ENCODE data around the gene GPC3.

Gene GPC3

DNA sequence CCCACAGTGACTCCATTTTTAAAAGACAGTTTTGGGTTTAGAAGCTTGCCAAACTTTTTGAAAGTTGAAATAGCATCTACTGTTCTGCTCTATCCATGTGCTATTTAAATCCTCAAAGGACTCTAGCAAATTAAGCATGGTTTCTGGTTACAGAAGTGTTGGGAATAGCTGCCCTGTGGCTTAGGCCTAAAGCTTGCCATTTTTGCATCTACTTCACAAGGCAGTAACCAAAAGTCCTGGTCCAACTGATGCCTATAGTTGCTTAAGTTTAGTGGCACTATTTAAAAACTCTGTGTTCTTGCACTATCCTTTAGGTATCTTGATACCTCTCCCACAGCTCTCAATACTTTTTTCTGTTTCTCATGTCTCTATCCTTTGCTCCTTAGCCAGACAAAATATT is 319.1 kb downstream of the GPC3 start:
- no peak for TF ChIP-seq ZFX (IDR thresholded peaks at IDR 0.05; ENCODE audit: borderline replicate concordance)
- no peak for TF ChIP-seq CTCF (IDR thresholded peaks at IDR 0.05)
- H3K27ac ChIP-seq: no peak overlapping the region

DNA sequence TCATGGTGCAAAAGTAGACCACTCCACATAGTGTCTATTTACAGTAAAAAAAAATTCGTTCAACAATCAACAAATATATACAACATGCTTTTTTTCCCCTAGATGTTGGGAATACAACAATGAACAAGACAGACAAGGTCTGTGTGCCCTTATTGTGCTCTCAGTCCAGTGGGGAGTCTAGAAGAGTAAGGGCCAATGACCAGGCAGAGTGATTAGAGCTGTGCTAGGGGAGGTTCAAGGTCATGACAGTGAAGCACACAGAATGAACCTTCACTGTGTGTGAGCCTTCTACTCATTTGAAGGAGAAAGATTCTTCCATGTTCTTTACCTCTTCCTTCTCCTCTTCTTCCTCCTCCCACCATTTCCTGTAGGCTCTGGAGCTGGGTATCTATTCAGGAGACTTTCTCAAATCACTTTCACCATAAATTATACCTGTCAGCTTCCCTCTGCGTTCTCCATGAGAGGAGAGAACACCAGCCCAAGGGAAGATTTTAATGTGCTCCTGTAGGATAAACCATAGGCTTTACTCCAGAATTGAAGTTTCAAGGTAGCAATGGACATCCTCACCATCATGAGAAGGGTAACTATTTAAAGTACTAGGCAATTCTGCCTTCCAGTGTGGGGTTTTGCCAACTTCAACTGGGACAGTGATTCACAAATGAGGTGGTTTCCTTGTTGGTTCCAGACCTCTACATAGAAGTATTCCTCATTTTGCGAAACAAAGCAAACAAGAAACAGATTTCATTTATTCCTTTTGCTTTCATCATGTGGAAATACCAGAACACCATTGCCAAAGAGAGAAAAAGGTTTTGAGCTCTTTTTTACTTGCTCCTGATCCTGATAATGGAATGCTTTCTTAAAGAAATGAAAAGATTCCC is 323.2 kb downstream of the GPC3 start:
- H3K27ac ChIP-seq: no peak overlapping the region

DNA sequence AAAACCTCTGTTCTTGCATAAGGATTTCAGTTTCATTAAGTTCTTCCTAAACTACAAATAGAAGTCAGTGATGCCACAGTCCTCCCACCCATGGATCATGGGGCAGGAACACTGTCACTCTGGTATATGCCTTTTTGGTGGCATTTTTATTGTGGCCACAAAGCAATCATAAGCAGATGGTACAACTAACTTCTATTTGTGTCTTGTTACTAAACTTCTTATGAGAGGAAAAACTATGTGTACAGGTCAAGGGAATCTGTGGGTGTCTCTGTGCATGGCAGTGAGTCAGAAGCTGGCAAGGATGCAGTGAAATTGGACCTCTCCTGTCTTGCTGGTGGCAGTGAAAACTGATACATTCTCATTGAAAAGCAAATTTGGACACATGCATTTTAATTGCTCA is 325.1 kb downstream of the GPC3 start:
- H3K27ac ChIP-seq: no peak overlapping the region

More for the DNA sequence above, 323.2 kb downstream of the GPC3 start:
- TF ChIP-seq CTCF (IDR thresholded peaks at IDR 0.05) (no peak), ZFX (IDR thresholded peaks at IDR 0.05; ENCODE audit: borderline replicate concordance) (no peak)

GRCh38 chrX:133658293-133658911 is 327.0 kb downstream of the GPC3 start:
- no peak for TF ChIP-seq CTCF (IDR thresholded peaks at IDR 0.05)
- no peak overlapping the region for H3K27ac ChIP-seq

More for the DNA sequence above, 325.1 kb downstream of the GPC3 start:
- TF ChIP-seq ZFX (IDR thresholded peaks at IDR 0.05; ENCODE audit: borderline replicate concordance): no peak
- no peak for TF ChIP-seq CTCF (IDR thresholded peaks at IDR 0.05)

DNA sequence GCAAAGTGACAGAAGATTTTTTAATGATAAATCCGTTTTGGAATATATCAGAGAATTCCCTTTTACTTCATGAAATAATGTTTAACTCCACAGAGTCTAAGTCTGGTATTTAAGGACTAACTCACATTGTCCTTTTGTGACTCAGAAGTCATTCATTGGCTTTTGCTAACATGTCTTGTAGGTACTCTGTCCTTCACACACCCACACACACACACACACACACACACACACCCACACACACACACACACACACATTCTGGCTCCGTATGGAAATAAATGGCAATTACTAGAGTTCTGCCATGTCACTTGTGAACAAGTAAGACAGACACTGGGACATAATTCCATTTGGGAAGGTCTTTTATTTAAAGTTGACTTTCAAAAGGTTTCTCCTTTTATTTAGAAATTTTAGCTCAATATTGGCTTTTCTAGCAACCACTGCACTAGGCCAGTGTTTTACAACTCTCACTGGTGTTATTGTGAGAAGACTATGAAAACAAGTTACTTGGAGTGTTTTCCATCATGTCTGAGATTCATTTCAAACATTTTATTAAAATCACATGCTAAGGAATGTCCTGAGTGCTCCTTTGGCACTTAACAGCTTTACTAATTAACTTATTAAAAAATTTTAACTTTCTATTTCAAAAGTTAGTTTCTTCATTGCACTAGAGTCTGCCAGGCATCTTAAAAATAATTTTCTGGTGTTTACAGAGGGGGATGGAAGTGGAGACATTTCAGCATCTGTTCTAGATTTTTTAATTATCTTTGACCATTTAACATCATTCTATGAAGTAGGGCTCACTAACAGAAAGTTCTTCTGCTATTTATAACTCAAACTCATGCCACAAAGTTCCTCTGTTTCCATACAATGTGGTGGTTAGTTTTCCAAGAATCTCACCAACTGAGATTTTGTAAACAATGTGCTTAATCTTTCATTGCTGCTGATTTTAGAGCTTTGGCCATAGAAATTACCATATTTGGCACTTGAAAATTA is 329.8 kb downstream of the GPC3 start:
- no peak for TF ChIP-seq ZFX (IDR thresholded peaks at IDR 0.05; ENCODE audit: borderline replicate concordance)
- TF ChIP-seq CTCF (IDR thresholded peaks at IDR 0.05): no peak
- H3K27ac ChIP-seq: no peak overlapping the region

- H3K27ac ChIP-seq: no peak overlapping the region
- no peak for TF ChIP-seq CTCF (IDR thresholded peaks at IDR 0.05)
- no peak for TF ChIP-seq ZFX (IDR thresholded peaks at IDR 0.05; ENCODE audit: borderline replicate concordance)
Measured at GRCh38 chrX:133654811-133655210, 330.6 kb downstream of the GPC3 start.
